ENCODE measurements around the gene CUL9.

DNA sequence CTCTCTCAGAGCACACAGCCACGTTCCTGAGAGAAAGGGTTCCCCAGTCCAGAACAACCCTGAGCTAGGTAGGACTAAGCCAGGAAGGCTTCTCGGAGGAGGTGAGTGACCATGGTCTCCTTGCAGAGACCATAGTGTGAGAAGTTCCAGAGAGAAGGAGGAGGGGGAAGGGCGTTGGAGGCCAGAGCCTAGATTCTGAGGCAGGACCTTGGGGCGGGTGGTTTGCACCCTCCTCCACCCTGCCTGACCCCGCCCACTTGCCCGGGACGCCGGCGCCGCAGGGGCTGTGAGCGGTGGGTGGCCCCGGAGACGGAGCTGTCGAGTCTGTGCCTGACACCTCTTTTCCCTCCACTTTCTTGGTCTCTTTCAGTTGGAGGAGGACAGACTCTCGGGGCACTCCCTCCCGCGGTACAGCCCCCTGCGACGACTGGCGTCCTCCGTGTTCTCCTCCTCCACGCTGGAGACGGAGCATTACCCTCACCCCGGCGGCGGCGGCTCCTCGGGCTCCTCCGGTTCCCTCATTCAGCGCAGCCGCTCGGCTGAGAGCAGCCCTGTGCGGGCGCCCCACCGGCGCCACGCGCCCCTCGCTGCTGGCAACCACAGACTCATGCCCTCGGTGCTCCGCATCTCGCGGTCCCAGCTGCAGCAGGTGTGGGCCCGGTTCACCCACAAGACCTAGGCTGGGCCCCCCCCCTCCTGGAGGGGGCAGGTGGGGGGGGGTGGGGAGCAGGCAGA is 87.4 kb downstream of the CUL9 start:
- TF ChIP-seq, protein P1, sequence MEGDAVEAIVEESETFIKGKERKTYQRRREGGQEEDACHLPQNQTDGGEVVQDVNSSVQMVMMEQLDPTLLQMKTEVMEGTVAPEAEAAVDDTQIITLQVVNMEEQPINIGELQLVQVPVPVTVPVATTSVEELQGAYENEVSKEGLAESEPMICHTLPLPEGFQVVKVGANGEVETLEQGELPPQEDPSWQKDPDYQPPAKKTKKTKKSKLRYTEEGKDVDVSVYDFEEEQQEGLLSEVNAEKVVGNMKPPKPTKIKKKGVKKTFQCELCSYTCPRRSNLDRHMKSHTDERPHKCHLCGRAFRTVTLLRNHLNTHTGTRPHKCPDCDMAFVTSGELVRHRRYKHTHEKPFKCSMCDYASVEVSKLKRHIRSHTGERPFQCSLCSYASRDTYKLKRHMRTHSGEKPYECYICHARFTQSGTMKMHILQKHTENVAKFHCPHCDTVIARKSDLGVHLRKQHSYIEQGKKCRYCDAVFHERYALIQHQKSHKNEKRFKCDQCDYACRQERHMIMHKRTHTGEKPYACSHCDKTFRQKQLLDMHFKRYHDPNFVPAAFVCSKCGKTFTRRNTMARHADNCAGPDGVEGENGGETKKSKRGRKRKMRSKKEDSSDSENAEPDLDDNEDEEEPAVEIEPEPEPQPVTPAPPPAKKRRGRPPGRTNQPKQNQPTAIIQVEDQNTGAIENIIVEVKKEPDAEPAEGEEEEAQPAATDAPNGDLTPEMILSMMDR (conservative IDR thresholded peaks at IDR 0.05; ENCODE audit: low read length), result no peak
- TF ChIP-seq EZH2phosphoT487 (IDR thresholded peaks at IDR 0.05; ENCODE audit: borderline replicate concordance, low read depth, low read length), result no peak
